Endothelial cell of umbilical vein (primary cell): ENCODE measurements around the gene GNA12.

ENCODE experiments used
- CTCF ChIP-seq, 2 donors: IDR thresholded peaks; 1 replicate in 1 of 2; 2 replicates in 1 of 2; pipeline ENCODE4 v1.5.1; 2011; ENCODE audit warnings: low read length in 2 of 2, mild to moderate bottlenecking in 2 of 2, moderate library complexity in 2 of 2, control low read depth in 1 of 2, inconsistent platforms in 1 of 2, low read depth in 1 of 2; ENCODE audit not compliant: insufficient read depth in 1 of 2; ENCODE audit errors: extremely low read depth in 1 of 2
- EZH2 ChIP-seq: IDR thresholded peaks from 2 replicates; pipeline ENCODE4 v1.6.1; 2012; ENCODE audit warnings: borderline replicate concordance, low read depth, mild to moderate bottlenecking, moderate library complexity, low read length, inconsistent platforms; ENCODE audit not compliant: severe bottlenecking
- FOS ChIP-seq: IDR thresholded peaks from 2 replicates; pipeline ENCODE4 v1.6.1; 2011; ENCODE audit warnings: mild to moderate bottlenecking, low read length, moderate library complexity, borderline replicate concordance; ENCODE audit not compliant: insufficient read depth
- GATA2 ChIP-seq: IDR thresholded peaks from 2 replicates; pipeline ENCODE4 v1.7.0; 2011; ENCODE audit warnings: low read depth, mild to moderate bottlenecking, moderate library complexity, mixed read lengths, low read length; ENCODE audit not compliant: insufficient read length, insufficient read depth
- JUN ChIP-seq: IDR thresholded peaks from 2 replicates; pipeline ENCODE4 v1.6.1; 2011; ENCODE audit warnings: borderline replicate concordance, low read depth; ENCODE audit not compliant: insufficient read length, insufficient read depth
- MAX ChIP-seq: IDR thresholded peaks from 2 replicates; pipeline ENCODE4 v1.6.1; 2011; ENCODE audit not compliant: insufficient read depth, insufficient read length
- MYC ChIP-seq: IDR thresholded peaks from one replicate; pipeline ENCODE4 v1.6.1; 2011; ENCODE audit warnings: mild to moderate bottlenecking, low read depth, low read length
- POLR2A ChIP-seq: IDR thresholded peaks from 2 replicates; pipeline ENCODE4 v1.6.1; 2012; ENCODE audit warnings: low read depth, mild to moderate bottlenecking, control low read depth, low read length
- POLR2AphosphoS5 ChIP-seq: IDR thresholded peaks from 2 replicates; pipeline ENCODE4 v1.6.1; 2012; ENCODE audit warnings: low read depth, mild to moderate bottlenecking, control low read depth, low read length, moderate library complexity; ENCODE audit not compliant: insufficient read depth

GRCh38 chr7:2764621-2765020 lies 79.5 kb downstream of the GNA12 start:
- TF ChIP-seq EZH2 (no peak), CTCF (IDR thresholded peaks at IDR 0.05; ENCODE audit: extremely low read depth in 1 of 2, insufficient read depth in 1 of 2, low read depth in 1 of 2, low read length in 2 of 2) (no peak), MAX (no peak), JUN (no peak), POLR2A (no peak), POLR2AphosphoS5 (no peak), FOS (no peak), MYC (no peak), GATA2 (no peak)
